SU-DHL-6 (cell line): Measurements from ENCODE around the gene SPCS3.

Source experiments
- H2AFZ ChIP-seq: fragments of 200-600 bp; sonication (generic); 2 replicates; pipeline ENCODE4 v1.6.1; 2014; ENCODE audit warnings: low read depth, mild to moderate bottlenecking, moderate library complexity, mixed read lengths, antibody characterized with exemption, low read length; ENCODE audit not compliant: severe bottlenecking
- H3F3A ChIP-seq: fragments of 200-600 bp; shearing (Covaris generic); 2 replicates; pipeline ENCODE4 v1.6.0; 2016; ENCODE audit warnings: antibody characterized with exemption, mild to moderate bottlenecking; ENCODE audit not compliant: insufficient read depth
- H3K27ac ChIP-seq: fragments of 200-600 bp; sonication (generic); 2 replicates; pipeline ENCODE4 v1.5.1; 2016; ENCODE audit warnings: low read depth, mild to moderate bottlenecking, low read length, moderate library complexity, mixed read lengths
- H3K27me3 ChIP-seq: fragments of 200-600 bp; sonication (generic), shearing (Covaris generic); 2 replicates; pipeline ENCODE4 v1.6.0; 2014; ENCODE audit warnings: mild to moderate bottlenecking, low read length
- H3K36me3 ChIP-seq: fragments of 200-600 bp; sonication (generic); 2 replicates; pipeline ENCODE4 v1.6.1; 2014; ENCODE audit warnings: mild to moderate bottlenecking, low read length, mixed read lengths
- H3K4me2 ChIP-seq: fragments of 300-600, 200-600 bp; shearing (Covaris generic), sonication (generic); 2 replicates; pipeline ENCODE4 v1.6.0; 2014; ENCODE audit warnings: low read length, low read depth, mild to moderate bottlenecking; ENCODE audit not compliant: poor library complexity, severe bottlenecking
- H3K4me3 ChIP-seq: fragments of 200-600 bp; sonication (generic); 2 replicates; pipeline ENCODE4 v1.5.1; 2014; ENCODE audit warnings: antibody characterized with exemption, low read length, mild to moderate bottlenecking, mixed read lengths; ENCODE audit not compliant: insufficient read depth, poor library complexity, severe bottlenecking
- H3K79me2 ChIP-seq: fragments of 200-600 bp; sonication (generic); 2 replicates; pipeline ENCODE4 v1.6.1; 2014; ENCODE audit warnings: mild to moderate bottlenecking, low read length, moderate library complexity; ENCODE audit not compliant: insufficient read depth
- H3K9ac ChIP-seq: fragments of 200-600 bp; sonication (generic); 2 replicates; pipeline ENCODE4 v1.7.0; 2014; ENCODE audit warnings: mild to moderate bottlenecking, low read length
- H3K9me2 ChIP-seq: fragments of 200-600 bp; sonication (generic); replicated peaks from 2 replicates; pipeline ENCODE4 v1.6.1; 2014; ENCODE audit warnings: low read length; ENCODE audit not compliant: insufficient read depth
- H3K9me3 ChIP-seq: fragments of 200-600 bp; sonication (generic); 2 replicates; pipeline ENCODE4 v1.6.1; 2014; ENCODE audit warnings: low read length, mixed read lengths; ENCODE audit not compliant: insufficient read depth
- H4K20me1 ChIP-seq: fragments of 200-600 bp; sonication (generic); 2 replicates; pipeline ENCODE4 v1.6.1; 2014; ENCODE audit warnings: low read depth, mild to moderate bottlenecking, antibody characterized with exemption, low read length, moderate library complexity, mixed read lengths
- CTCF ChIP-seq: fragments of 200-600 bp; sonication (generic); IDR thresholded peaks from one replicate; pipeline ENCODE4 v1.5.1; 2017; ENCODE audit warnings: antibody characterized with exemption, mild to moderate bottlenecking, low read length, moderate library complexity; ENCODE audit not compliant: insufficient read depth, poor library complexity, severe bottlenecking
- EZH2phosphoT487 ChIP-seq: fragments of 200-600 bp; sonication (generic), shearing (Covaris generic); conservative IDR thresholded peaks from 2 replicates; pipeline ENCODE4 v1.6.1; 2018; ENCODE audit warnings: mild to moderate bottlenecking, antibody characterized with exemption, low read length, moderate library complexity, mixed read lengths

The SPCS3 gene

DNA sequence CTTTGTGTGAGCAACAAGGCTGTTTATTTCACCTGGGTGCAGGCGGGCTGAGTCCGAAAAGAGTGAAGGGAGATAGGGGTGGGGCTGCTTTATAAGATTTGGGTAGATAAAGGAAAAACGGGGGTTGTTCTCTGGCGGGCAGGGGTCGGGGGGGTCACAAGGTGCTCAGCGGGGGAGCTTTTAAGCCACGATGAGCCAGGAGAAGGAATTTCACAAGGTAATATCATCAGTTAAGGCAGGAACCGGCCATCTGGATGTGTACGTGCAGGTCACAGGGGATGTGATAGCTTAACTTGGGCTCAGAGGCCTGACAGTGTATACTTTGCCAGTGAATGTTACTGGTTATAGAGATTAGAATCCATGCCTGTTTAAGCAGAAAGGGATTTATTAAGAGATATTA is 19.7 kb upstream of the SPCS3 start:
- no peak overlapping the region for H3K4me3 ChIP-seq
- no peaks in the 10 kb centered on the region for H3K36me3 ChIP-seq
- no peak overlapping the region for H3K27ac ChIP-seq
- no peaks in the 10 kb centered on the region for H3K27me3 ChIP-seq
- no peaks in the 10 kb centered on the region for H3K79me2 ChIP-seq
- H3K9me2 ChIP-seq, result no peaks in the 10 kb centered on the region
- no peaks in the 10 kb centered on the region for H3F3A ChIP-seq
- no peak for TF ChIP-seq EZH2phosphoT487
- TF ChIP-seq CTCF, result no peak
- no peak overlapping the region for H2AFZ ChIP-seq
- H3K4me2 ChIP-seq, result no peak overlapping the region
- no peaks in the 10 kb centered on the region for H3K9me3 ChIP-seq
- H3K9ac ChIP-seq, result no peak overlapping the region
- H4K20me1 ChIP-seq, result no peaks in the 10 kb centered on the region

DNA sequence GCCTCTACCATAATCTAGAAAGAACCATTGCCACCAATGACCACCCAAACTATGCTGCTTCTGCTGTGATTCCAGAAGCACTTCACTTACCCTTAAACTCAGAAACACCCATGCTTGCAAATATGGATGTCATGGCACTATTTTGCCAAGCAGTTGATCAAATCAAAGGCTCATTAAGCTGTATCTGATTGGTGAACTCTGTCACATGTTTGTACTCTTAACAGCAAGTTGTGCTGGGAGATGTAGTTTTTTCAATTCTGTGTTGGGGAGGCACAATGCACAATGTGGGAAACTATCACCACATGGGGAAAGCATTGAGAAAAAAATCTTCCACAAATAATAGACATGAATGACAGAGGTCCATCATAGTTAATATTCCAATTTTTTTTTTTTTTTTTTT is 19.2 kb upstream of the SPCS3 start:
- no peaks in the 10 kb centered on the region for H3K27me3 ChIP-seq
- H3K9me2 ChIP-seq, result no peaks in the 10 kb centered on the region
- H3K79me2 ChIP-seq, result no peaks in the 10 kb centered on the region
- no peak overlapping the region for H3K4me2 ChIP-seq
- H3K36me3 ChIP-seq, result no peaks in the 10 kb centered on the region
- TF ChIP-seq EZH2phosphoT487, result no peak
- no peak for TF ChIP-seq CTCF
- H3K9ac ChIP-seq, result no peak overlapping the region
- H4K20me1 ChIP-seq, result no peaks in the 10 kb centered on the region
- no peak overlapping the region for H2AFZ ChIP-seq
- H3F3A ChIP-seq, result no peaks in the 10 kb centered on the region
- H3K4me3 ChIP-seq, result no peak overlapping the region
- no peaks in the 10 kb centered on the region for H3K9me3 ChIP-seq
- no peak overlapping the region for H3K27ac ChIP-seq

DNA sequence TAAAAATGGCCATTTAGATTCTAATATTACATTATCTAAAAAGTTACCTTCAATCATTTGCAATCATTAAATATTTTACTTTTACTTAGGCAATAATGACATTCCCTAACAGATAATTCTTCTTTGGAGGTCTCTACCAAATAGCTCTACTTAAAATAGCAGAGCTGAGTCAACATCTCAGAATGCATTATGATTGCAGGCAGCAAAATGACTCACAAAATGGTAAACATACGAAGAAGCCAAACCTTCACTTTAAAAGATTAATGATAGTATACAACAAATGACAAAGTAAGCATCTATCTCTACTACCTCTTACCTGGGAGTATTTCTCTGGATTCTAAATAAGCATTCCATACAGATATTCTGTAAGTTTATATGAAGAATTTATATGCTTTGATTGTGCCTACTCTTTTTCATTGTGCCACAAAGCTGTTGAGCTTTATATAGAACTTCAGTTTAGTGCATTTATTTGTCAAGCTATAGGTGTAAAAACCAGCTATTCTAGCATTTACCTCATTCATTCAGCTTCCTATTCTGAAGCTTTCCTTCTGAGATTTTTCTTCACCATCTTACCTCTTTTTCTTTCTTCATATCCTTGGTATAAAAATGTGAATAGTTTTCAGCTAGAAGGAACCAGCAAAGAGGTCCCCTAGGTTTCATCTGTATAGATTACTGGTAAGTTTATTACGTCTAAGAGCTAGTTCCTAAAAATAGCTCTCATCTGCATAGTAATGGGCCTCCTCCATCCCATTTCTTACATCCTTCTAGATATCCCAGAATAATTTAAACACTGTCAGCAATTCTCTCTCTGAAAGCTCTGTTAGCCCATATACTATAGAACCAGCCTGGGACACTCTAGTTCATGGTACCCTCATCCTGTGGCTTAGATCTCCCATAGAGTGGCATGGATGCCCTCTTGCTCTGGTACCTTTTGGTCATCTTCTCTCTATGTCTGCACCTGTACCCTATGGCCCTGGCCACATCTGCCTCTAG is 17.2 kb upstream of the SPCS3 start:
- Histone ChIP-seq H3K36me3 (no peaks in the 10 kb centered on the region), H3K27me3 (no peaks in the 10 kb centered on the region), H2AFZ (peak overlapping the region; percentile 20), H3K4me2 (no peak overlapping the region), H3K9me3 (no peaks in the 10 kb centered on the region), H3K9me2 (no peaks in the 10 kb centered on the region), H4K20me1 (no peaks in the 10 kb centered on the region), H3K27ac (no peak overlapping the region), H3F3A (no peaks in the 10 kb centered on the region), H3K9ac (no peak overlapping the region), H3K4me3 (no peak overlapping the region), H3K79me2 (no peaks in the 10 kb centered on the region)
- no peak for TF ChIP-seq CTCF
- no peak for TF ChIP-seq EZH2phosphoT487
